Hematopoietic multipotent progenitor cell treated with erythropoietin and hydrocortisone succinate and interleukin-3 and kit ligand, for 8 days (in vitro differentiated cells): ENCODE data around the gene PAX2.

Experiments used
- DNase-seq: peaks from one replicate; pipeline ENCODE4 v3.0.0-alpha.2; 2015

Gene PAX2

DNA sequence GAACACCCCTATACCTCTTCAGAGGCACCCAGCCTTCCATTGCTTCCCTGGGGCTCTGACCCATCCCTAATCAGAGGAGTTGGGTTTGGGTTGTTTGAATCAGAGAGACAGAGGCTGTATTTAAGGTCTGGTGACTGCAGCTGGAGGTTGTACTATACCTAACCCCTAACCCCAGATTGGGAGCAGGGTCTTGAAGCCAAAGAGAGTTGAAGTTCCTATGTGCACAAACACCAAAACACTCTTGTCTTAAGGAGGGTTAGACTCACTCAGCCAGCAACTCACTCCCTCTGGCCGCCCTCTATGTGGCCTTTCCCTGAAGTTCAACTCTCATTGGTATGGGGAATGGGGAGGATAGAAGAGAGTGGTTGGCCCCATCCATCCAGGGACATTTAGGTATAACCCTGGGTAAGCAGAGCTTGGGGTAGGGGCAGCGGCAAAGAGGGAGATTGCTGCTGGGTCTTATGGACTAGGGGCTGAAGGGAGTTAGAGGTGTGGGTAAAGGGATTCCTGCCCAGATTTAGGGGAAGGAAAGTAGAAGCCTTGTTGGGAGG, 80.0 kb downstream of the PAX2 start:
- no peak for DNase-seq

DNA sequence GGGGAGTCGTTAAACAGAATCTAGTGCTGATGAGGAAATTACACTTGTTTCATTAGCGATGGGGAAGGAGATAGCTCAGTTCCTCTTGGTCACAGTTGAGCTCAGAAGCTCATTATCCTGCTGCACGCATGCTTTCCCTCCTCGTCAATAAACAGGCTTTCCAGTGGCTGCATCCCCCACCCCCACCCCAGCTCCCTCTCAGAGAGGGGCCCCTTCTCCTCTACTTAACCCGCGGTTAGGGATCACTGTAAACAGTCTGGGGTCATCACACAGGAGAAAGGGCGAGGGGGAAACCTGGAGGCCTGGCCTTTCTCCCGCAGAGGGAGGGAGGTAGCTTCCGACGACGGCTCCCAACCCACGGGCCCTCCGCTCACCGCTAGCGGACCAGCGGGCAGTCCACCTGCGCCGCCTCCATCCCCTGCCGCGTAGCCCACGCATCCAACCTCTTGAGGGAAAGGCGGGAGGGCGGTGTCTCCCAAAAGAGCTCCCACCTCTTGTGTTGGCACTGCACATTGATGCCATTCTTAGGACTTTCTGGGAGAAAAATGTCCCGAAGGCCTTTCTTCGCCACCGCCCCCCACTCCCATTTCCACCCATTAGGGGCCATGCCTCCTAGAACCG, 80.8 kb downstream of the PAX2 start:
- DNase-seq: no peak

GRCh38 chr10:100826661-100826982, 81.2 kb downstream of the PAX2 start:
- DNase-seq: no peak

DNA sequence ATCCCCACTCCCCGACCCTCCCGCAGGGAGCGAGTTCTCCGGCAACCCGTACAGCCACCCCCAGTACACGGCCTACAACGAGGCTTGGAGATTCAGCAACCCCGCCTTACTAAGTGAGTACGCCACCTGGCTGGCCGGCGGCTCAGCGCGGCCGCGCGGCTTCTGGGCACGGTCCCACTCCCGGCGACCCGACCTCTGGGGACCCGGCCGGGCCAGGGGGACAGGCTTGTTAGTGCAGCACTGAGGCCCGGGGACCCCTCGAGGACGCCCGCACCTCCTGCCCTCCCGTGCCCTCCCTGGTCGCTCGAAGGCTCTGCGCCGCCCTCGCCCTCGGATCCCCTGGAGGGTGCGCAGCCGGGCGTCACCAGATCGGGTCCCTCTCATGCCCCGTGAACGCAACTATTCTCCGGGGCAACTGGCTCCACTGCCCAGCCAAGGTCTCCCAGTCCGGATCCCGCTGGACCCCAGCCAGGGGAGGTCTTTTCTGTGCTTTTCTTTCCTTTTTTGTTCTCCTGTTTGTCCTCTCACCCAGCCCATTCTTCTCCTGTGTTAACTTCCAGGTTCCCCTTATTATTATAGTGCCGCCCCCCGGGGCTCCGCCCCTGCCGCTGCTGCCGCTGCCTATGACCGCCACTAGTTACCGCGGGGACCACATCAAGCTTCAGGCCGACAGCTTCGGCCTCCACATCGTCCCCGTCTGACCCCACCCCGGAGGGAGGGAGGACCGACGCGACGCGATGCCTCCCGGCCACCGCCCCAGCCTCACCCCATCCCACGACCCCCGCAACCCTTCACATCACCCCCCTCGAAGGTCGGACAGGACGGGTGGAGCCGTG, 81.8 kb downstream of the PAX2 start:
- no peak for DNase-seq

DNA sequence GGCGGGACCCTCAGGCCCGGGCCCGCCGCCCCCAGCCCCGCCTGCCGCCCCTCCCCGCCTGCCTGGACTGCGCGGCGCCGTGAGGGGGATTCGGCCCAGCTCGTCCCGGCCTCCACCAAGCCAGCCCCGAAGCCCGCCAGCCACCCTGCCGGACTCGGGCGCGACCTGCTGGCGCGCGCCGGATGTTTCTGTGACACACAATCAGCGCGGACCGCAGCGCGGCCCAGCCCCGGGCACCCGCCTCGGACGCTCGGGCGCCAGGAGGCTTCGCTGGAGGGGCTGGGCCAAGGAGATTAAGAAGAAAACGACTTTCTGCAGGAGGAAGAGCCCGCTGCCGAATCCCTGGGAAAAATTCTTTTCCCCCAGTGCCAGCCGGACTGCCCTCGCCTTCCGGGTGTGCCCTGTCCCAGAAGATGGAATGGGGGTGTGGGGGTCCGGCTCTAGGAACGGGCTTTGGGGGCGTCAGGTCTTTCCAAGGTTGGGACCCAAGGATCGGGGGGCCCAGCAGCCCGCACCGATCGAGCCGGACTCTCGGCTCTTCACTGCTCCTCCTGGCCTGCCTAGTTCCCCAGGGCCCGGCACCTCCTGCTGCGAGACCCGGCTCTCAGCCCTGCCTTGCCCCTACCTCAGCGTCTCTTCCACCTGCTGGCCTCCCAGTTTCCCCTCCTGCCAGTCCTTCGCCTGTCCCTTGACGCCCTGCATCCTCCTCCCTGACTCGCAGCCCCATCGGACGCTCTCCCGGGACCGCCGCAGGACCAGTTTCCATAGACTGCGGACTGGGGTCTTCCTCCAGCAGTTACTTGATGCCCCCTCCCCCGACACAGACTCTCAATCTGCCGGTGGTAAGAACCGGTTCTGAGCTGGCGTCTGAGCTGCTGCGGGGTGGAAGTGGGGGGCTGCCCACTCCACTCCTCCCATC, 82.7 kb downstream of the PAX2 start:
- peak; percentile 16 for DNase-seq

DNA sequence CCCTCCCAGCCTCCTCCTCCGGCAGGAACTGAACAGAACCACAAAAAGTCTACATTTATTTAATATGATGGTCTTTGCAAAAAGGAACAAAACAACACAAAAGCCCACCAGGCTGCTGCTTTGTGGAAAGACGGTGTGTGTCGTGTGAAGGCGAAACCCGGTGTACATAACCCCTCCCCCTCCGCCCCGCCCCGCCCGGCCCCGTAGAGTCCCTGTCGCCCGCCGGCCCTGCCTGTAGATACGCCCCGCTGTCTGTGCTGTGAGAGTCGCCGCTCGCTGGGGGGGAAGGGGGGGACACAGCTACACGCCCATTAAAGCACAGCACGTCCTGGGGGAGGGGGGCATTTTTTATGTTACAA, 83.3 kb downstream of the PAX2 start:
- DNase-seq: no peak

DNA sequence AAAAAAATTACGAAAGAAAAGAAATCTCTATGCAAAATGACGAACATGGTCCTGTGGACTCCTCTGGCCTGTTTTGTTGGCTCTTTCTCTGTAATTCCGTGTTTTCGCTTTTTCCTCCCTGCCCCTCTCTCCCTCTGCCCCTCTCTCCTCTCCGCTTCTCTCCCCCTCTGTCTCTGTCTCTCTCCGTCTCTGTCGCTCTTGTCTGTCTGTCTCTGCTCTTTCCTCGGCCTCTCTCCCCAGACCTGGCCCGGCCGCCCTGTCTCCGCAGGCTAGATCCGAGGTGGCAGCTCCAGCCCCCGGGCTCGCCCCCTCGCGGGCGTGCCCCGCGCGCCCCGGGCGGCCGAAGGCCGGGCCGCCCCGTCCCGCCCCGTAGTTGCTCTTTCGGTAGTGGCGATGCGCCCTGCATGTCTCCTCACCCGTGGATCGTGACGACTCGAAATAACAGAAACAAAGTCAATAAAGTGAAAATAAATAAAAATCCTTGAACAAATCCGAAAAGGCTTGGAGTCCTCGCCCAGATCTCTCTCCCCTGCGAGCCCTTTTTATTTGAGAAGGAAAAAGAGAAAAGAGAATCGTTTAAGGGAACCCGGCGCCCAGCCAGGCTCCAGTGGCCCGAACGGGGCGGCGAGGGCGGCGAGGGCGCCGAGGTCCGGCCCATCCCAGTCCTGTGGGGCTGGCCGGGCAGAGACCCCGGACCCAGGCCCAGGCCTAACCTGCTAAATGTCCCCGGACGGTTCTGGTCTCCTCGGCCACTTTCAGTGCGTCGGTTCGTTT, 83.9 kb downstream of the PAX2 start:
- DNase-seq: no peak

- no peak for DNase-seq
Observed at GRCh38 chr10:100829933-100830727, 84.7 kb downstream of the PAX2 start.

- no peak for DNase-seq
Observed at GRCh38 chr10:100830728-100831111, 85.3 kb downstream of the PAX2 start.

DNA sequence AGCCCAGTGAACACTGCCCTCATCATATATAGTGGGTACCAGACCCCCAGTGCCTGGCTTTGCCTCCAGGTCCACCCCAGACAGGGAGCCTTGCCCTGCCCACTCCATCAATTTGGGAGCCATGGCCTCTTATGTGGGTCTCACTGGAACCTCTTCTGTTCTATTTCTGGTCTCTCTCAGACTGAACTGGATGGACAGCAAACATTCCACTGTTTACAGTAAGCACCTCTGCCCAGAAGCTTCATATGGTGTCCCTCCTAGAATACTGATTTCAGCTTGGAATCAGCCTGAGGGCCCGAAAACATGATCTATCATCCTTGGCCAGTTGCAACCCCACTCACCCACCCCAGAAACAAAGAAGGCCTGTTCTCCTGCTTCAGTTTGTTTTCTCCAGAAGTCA, 86.4 kb downstream of the PAX2 start:
- DNase-seq: no peak

DNA sequence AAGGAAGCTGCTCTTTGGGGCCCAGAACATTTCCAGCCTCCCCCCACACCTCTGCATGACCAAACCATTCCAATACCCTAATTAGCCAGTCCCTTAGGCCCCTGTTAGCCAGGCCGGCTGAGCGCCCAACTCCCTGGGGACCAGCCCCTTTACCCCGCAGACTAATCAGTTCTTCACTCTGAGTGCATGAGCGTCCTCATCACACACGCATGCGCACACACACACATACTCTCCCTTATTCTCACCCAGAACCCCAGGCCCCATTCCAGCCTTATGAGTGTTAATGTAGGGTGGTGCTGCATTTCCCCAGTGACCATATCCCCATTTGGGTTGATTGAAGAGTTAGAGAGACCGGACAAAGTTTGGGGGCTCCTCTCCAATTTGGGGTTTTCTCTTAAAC, 90.4 kb downstream of the PAX2 start:
- no peak for DNase-seq

DNA sequence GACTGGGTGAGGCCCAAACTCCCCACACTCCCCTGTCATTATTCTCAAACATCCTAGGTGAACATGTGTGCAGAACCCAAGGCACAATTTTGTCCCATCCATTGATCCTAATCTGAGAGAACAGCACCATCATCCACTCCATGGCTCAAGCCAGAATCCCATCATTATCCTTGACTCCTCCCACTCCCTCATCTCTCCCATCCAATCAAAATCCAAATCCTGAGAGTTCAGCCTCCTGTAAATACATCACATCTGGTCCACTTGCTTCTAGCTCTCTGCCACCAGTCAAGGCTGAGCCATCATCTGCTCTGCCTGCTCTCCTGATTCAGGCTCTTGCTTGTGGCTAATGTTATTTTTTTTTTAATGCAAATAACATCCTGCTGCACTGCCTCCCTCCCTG, 91.5 kb downstream of the PAX2 start:
- no peak for DNase-seq

DNA sequence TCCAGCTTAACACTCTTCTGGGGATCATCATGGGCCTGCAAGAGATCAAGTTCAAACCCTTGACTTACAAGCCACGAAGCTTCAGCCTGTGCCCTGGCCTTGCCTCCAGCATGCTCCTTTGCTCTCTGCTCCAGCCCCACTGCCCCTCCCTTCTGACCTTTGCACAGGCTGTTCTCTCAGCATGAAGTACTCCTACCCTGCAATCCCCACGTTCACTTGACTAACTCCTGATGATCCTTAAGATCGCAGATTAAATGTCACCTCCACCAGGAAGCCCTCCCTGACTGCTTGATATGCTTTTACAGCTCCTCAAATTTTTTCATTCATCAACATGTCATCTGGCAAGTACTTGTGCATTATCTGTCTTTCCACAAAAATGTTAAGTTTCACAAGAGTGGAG, 91.9 kb downstream of the PAX2 start:
- DNase-seq: no peak

DNA sequence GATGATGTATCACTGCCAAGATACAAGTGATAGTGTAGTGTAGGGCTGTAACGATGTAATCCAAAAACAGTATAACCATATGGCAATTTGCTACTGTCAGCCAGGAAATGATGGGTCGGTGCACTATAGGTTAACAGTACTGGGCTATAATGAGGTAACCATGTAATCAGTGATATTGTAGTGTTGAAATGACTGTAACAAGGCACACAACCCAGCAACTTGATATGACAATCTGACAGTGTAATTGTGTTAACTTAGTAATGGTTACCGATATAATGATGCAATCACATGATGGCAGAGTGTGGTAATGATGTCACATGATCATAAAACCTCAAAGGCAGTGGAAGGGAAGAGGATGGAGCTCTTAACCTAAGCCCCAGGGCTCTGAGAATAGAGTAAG, 93.6 kb downstream of the PAX2 start:
- DNase-seq: no peak

DNA sequence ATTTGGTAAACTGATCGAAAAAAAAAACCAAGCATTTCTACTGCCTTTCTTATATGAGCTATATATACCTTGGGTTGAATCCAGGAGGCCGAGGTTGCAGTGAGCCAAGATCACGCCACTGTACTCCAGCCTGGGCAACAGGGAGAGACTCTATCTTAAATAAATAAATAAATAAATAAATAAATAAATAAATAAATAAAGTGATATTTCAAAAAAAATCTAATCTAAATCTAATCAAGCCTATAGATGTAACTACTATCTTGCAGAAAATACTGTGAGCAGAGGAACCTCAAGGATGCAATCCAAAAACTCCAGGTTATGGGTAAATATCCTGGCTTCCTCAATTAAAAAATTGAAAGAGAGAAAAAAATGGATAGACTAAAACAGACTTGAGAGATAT, 96.1 kb downstream of the PAX2 start:
- no peak for DNase-seq

- no peak for DNase-seq
Observed at GRCh38 chr10:100847440-100847839, 102.1 kb downstream of the PAX2 start.

GRCh38 chr10:100848770-100849169, 103.4 kb downstream of the PAX2 start:
- DNase-seq: no peak

GRCh38 chr10:100858261-100858660, 112.9 kb downstream of the PAX2 start:
- peak; percentile 58 for DNase-seq

GRCh38 chr10:100858747-100859483, 113.5 kb downstream of the PAX2 start:
- no peak for DNase-seq

DNA sequence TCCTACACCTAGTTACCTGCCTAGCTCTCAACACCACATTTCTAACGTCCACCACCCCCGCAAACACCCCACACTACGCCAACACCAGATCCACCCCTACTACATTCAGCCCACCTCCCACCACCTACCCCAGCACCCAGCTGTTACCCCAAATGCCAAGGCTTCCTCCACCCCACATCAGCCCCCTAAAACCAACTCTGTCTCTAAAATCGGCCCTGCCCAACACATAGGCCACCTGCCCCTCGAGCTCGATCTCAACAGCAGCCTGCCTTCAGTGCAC, 114.0 kb downstream of the PAX2 start:
- no peak for DNase-seq

DNA sequence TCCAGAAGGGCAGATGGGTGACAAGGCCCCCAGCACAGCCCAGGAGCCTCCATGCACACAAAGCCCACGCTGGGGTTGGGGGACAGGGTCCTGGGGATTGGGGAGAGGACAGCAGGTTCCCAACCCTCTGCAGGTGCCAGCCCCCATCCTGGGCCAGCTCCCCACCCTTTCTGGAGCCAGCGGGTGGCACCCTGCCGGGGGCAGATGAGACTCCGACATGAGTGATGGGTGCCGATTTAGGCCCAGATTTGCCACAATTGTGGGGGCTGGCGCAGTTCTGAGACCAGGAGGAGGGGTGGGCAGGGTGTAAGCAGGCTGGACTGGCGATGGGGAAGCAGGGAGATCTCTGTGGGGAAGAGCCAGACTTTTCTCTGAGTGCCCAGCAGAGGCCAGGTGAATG, 118.1 kb downstream of the PAX2 start:
- DNase-seq: no peak
